Activated naive CD4-positive, alpha-beta T cell treated with anti-CD3 and anti-CD28 coated beads, Interleukin-2, amount 10 ng/mL, durations not matched to agents 7 days and 5 days (primary cell): ENCODE results near the gene KLHL29.

ENCODE experiments used
- CTCF ChIA-PET: fragments of 350-600 bp; sonication (Branson Sonifier 250); formaldehyde crosslinking; loops from one replicate; lab custom pipeline; 2021; ENCODE audit warnings: antibody characterized with exemption; lab: Charles Lee
- DNase-seq: peaks from one replicate; pipeline ENCODE4 v3.0.0-alpha.2; 2020
- H3K27ac Mint-ChIP-seq: one replicate; pipeline ENCODE4 v1.8.0; 2021; ENCODE audit warnings: mild to moderate bottlenecking, moderate library complexity, mixed read lengths
- H3K27me3 Mint-ChIP-seq: one replicate; pipeline ENCODE4 v1.8.0; 2021; ENCODE audit warnings: mild to moderate bottlenecking, mixed read lengths
- H3K36me3 Mint-ChIP-seq: one replicate; pipeline ENCODE4 v1.8.0; 2021; ENCODE audit warnings: mixed read lengths
- H3K4me1 Mint-ChIP-seq: one replicate; pipeline ENCODE4 v1.8.0; 2021; ENCODE audit warnings: mixed read lengths
- H3K4me3 Mint-ChIP-seq: one replicate; pipeline ENCODE4 v1.8.0; 2021; ENCODE audit warnings: mild to moderate bottlenecking, moderate library complexity, mixed read lengths
- H3K9me3 Mint-ChIP-seq: one replicate; pipeline ENCODE4 v1.8.0; 2021; ENCODE audit warnings: mixed read lengths

The KLHL29 gene

GRCh38 chr2:23518481-23519333 is 133.7 kb downstream of the KLHL29 start:
- H3K27me3 Mint-ChIP-seq, result peaks cover 61% of the 10 kb centered on the region
- H3K36me3 Mint-ChIP-seq, result no peaks in the 10 kb centered on the region
- H3K9me3 Mint-ChIP-seq, result no peaks in the 10 kb centered on the region
- no peak overlapping the region for H3K4me3 Mint-ChIP-seq
- CTCF ChIA-PET, result interaction anchor here (0.6 kb wide), 1 partner anchor 69 kb away, joined by 3 read pairs; no protein-coding TSS in a partner anchor
- no peak overlapping the region for H3K27ac Mint-ChIP-seq
- DNase-seq, result no peak
- peaks cover 4% of the 10 kb centered on the region for H3K4me1 Mint-ChIP-seq

DNA sequence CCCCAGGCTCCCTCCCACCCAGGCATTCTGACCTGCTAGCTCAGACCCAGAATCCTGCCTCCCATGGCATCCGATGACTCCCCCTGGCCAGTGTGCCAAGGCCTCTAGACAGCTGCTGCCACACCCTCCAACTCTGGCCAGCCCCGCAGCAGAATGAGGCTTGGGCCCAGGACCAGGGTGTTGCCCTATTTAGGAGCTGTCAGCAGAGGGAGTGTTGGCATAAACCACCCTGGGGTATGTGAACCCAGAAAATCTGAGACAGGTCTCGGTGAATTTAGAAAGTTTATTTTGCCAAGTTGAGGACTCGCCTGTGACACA is 134.3 kb downstream of the KLHL29 start:
- DNase-seq, result no peak
- Mint-ChIP-seq H3K9me3 (no peaks in the 10 kb centered on the region), H3K27ac (no peak overlapping the region), H3K4me1 (peaks cover 4% of the 10 kb centered on the region), H3K27me3 (peaks cover 61% of the 10 kb centered on the region), H3K4me3 (no peak overlapping the region), H3K36me3 (no peaks in the 10 kb centered on the region)
- CTCF ChIA-PET, result no interaction called here

GRCh38 chr2:23520256-23520655 is 135.3 kb downstream of the KLHL29 start:
- CTCF ChIA-PET, result no interaction called here
- Mint-ChIP-seq H3K4me1 (peaks cover 4% of the 10 kb centered on the region), H3K36me3 (no peaks in the 10 kb centered on the region), H3K9me3 (no peaks in the 10 kb centered on the region), H3K27ac (no peak overlapping the region), H3K4me3 (no peak overlapping the region), H3K27me3 (peaks cover 52% of the 10 kb centered on the region)
- DNase-seq, result no peak

- CTCF ChIA-PET, result no interaction called here
- Mint-ChIP-seq H3K27me3 (peaks cover 47% of the 10 kb centered on the region), H3K4me1 (peaks cover 4% of the 10 kb centered on the region), H3K36me3 (no peaks in the 10 kb centered on the region), H3K9me3 (no peaks in the 10 kb centered on the region), H3K4me3 (no peak overlapping the region), H3K27ac (no peak overlapping the region)
- DNase-seq, result no peak
Observed at GRCh38 chr2:23521060-23521459, 136.1 kb downstream of the KLHL29 start.

- Mint-ChIP-seq H3K27me3 (peaks cover 49% of the 10 kb centered on the region), H3K4me3 (no peak overlapping the region), H3K36me3 (no peaks in the 10 kb centered on the region), H3K9me3 (no peaks in the 10 kb centered on the region), H3K4me1 (peaks cover 10% of the 10 kb centered on the region), H3K27ac (no peak overlapping the region)
- CTCF ChIA-PET, result no interaction called here
- no peak for DNase-seq
Observed at GRCh38 chr2:23522726-23523372, 137.9 kb downstream of the KLHL29 start.

GRCh38 chr2:23523373-23524260 is 138.6 kb downstream of the KLHL29 start:
- CTCF ChIA-PET, result no interaction called here
- H3K27me3 Mint-ChIP-seq, result peaks cover 49% of the 10 kb centered on the region

GRCh38 chr2:23524261-23524706 is 139.3 kb downstream of the KLHL29 start:
- no peak for DNase-seq

More at GRCh38 chr2:23523373-23524260, 138.6 kb downstream of the KLHL29 start:
- Mint-ChIP-seq H3K9me3 (no peaks in the 10 kb centered on the region), H3K36me3 (no peaks in the 10 kb centered on the region), H3K4me3 (no peak overlapping the region), H3K27ac (no peak overlapping the region), H3K4me1 (peaks cover 10% of the 10 kb centered on the region)
- DNase-seq, result no peak

DNA sequence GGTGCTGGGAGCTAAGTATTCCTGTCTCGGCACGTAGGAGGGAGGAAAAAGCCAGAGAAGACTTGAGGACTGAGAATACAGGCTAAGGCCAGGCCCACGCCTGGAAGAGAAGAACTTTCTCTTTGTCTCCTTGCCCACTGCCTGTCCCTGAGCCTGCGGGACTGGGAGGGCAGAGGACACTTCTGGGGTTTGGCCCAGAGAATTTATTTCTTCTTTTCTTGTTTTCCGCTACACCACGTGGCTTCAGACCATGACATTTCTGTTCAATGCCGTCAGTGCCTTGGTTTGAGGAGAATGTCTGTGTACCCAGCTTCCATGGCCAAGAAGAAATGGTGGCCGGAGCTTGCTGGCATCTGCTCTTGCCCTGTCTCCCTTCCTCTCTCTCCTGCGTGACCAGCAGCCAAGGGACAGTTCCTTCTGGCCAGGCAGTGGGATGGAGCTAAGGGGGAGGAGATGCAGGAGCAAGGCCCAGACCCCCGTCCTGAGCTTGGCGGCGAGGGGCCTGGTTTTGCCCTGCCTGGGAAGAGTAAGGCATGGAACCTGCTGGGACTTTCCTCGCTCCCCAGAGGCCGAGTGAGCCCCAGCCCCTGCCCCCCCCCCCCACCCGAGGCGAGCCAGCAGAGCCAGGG is 140.3 kb downstream of the KLHL29 start:
- Mint-ChIP-seq H3K4me3 (no peak overlapping the region), H3K4me1 (peaks cover 12% of the 10 kb centered on the region), H3K27ac (no peak overlapping the region), H3K9me3 (no peaks in the 10 kb centered on the region), H3K36me3 (no peaks in the 10 kb centered on the region), H3K27me3 (peaks cover 45% of the 10 kb centered on the region)
- DNase-seq, result no peak
- CTCF ChIA-PET, result interaction anchor here (1.4 kb wide), 1 partner anchor 41 kb away, joined by 3 read pairs; no protein-coding TSS in a partner anchor

More at GRCh38 chr2:23524261-23524706, 139.3 kb downstream of the KLHL29 start:
- Mint-ChIP-seq H3K27ac (no peak overlapping the region), H3K9me3 (no peaks in the 10 kb centered on the region), H3K4me1 (peaks cover 10% of the 10 kb centered on the region), H3K36me3 (no peaks in the 10 kb centered on the region), H3K27me3 (peaks cover 45% of the 10 kb centered on the region), H3K4me3 (no peak overlapping the region)
- CTCF ChIA-PET, result no interaction called here

DNA sequence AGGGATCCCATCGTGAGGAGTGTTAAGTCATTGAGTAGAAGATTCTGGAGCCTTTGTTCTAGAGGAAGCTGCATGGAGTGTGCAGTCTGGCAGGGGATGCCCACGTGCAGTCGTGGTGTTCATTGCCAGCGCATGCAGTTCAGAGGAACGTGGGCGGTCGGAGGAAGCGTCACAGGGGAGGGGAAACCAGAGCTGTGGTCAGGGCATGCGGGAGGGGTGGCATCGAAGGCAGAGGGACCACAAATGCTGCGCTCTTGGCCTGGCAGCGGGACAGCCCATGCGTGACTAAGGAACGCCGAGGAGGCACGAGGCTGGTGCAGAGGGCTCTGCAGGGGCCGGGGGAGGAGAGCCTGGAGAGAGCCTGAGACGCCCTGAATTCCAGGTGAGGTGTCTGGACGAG is 141.1 kb downstream of the KLHL29 start:
- CTCF ChIA-PET, result interaction anchor here (1.4 kb wide), 1 partner anchor 40 kb away, joined by 3 read pairs; no protein-coding TSS in a partner anchor
- peaks cover 21% of the 10 kb centered on the region for H3K4me1 Mint-ChIP-seq

GRCh38 chr2:23526835-23527790 is 142.1 kb downstream of the KLHL29 start:
- no peak for DNase-seq
- Mint-ChIP-seq H3K4me3 (no peak overlapping the region), H3K36me3 (no peaks in the 10 kb centered on the region), H3K4me1 (peaks cover 30% of the 10 kb centered on the region), H3K27ac (no peak overlapping the region), H3K9me3 (no peaks in the 10 kb centered on the region), H3K27me3 (peaks cover 39% of the 10 kb centered on the region)
- CTCF ChIA-PET, result no interaction called here

More for the DNA sequence above, 141.1 kb downstream of the KLHL29 start:
- H3K27ac Mint-ChIP-seq, result no peak overlapping the region
- H3K4me3 Mint-ChIP-seq, result no peak overlapping the region
- no peaks in the 10 kb centered on the region for H3K36me3 Mint-ChIP-seq
- peaks cover 44% of the 10 kb centered on the region for H3K27me3 Mint-ChIP-seq
- no peaks in the 10 kb centered on the region for H3K9me3 Mint-ChIP-seq
- DNase-seq, result peak; percentile 29

DNA sequence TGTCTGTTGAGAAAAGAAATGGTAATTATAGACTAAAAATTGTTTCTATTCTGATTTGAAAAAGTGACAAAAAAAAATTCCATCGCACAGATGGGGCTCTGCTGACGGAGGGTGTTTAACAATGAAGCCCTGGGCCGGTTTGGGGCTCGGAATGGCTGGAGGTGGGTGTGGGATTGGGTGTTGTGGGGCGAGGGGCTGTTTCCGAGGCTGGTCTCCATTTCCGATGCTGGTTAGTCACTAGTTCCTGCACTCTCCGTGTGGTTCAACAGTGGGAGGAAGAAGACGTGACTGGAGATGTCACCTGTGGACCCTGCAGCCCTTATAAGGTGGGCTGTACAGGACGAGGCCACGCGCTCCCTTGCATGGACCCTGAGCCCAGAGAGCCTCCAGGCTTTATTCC is 143.2 kb downstream of the KLHL29 start:
- Mint-ChIP-seq H3K4me3 (no peak overlapping the region), H3K27me3 (peaks cover 29% of the 10 kb centered on the region), H3K36me3 (peaks cover 1% of the 10 kb centered on the region), H3K9me3 (no peaks in the 10 kb centered on the region), H3K27ac (no peak overlapping the region), H3K4me1 (peaks cover 40% of the 10 kb centered on the region)
- DNase-seq, result no peak
- CTCF ChIA-PET, result no interaction called here

GRCh38 chr2:23528690-23529089 is 143.7 kb downstream of the KLHL29 start:
- Mint-ChIP-seq H3K4me3 (no peak overlapping the region), H3K27ac (no peak overlapping the region), H3K36me3 (peaks cover 1% of the 10 kb centered on the region), H3K4me1 (peaks cover 46% of the 10 kb centered on the region), H3K27me3 (peaks cover 29% of the 10 kb centered on the region), H3K9me3 (no peaks in the 10 kb centered on the region)
- CTCF ChIA-PET, result no interaction called here
- DNase-seq, result no peak

- Mint-ChIP-seq H3K4me1 (peaks cover 55% of the 10 kb centered on the region), H3K36me3 (peaks cover 5% of the 10 kb centered on the region), H3K27ac (no peak overlapping the region), H3K4me3 (no peak overlapping the region), H3K9me3 (no peaks in the 10 kb centered on the region), H3K27me3 (peaks cover 22% of the 10 kb centered on the region)
- no peak for DNase-seq
- CTCF ChIA-PET, result no interaction called here
Observed at GRCh38 chr2:23529659-23530058, 144.7 kb downstream of the KLHL29 start.
